Left ventricle myocardium superior (tissue), 1 donor: ENCODE data around the gene INTS1. TPM values are rescaled to one million over a fixed set of nuclear protein-coding genes. Genes with fewer than 3 reads are reported as not detected.

Experiments used
- ATAC-seq: fragments of 200-7000 bp; cut with Tn5 transposase; one replicate; pipeline ENCODE4 v1.9.1; 2020; ENCODE audit warnings: mild to moderate bottlenecking, moderate library complexity
- DNase-seq: peaks from one replicate; pipeline ENCODE4 v3.0.0-alpha.2; 2020
- intact Hi-C: fragments of 100-400 bp; cut with micrococcal nuclease; formaldehyde crosslinking; loops from one replicate; pipeline ENCODE4 v1.11.0; 2022
- total RNA-seq: library from RNA; stranded (reverse); fragmentation: NEBNext Ultra II Directional; extraction: Animal tissue kit (Norgen Biotek cat#: 25700); gene quantifications from one replicate; pipeline ENCODE4 v1.2.1, GENCODE V29; 2021
- donor health status: DM: no; HTN: yes; CAD: no; lungs with severe emphysema.

The INTS1 gene
- total RNA-seq, 1 donor from 2014 or later: 32.0 TPM

GRCh38 chr7:1542841-1543747, 38.9 kb upstream of the INTS1 start:
- intact Hi-C loops: no loop called here
- no peak for DNase-seq
- no peak for ATAC-seq

GRCh38 chr7:1542329-1542728, 38.1 kb upstream of the INTS1 start:
- ATAC-seq (no peak), DNase-seq (no peak)

GRCh38 chr7:1541431-1542162, 37.4 kb upstream of the INTS1 start:
- DNase-seq: no peak
- intact Hi-C loops: no loop called here
- ATAC-seq: no peak

More at GRCh38 chr7:1542329-1542728, 38.1 kb upstream of the INTS1 start:
- intact Hi-C loops: no loop called here

GRCh38 chr7:1540776-1541271, 36.6 kb upstream of the INTS1 start:
- no peak for ATAC-seq
- no peak for DNase-seq
- intact Hi-C loops: no loop called here

GRCh38 chr7:1539882-1540775, 35.9 kb upstream of the INTS1 start:
- ATAC-seq (no peak), DNase-seq (no peak)
- intact Hi-C loops: no loop called here

GRCh38 chr7:1539181-1539881, 35.1 kb upstream of the INTS1 start:
- ATAC-seq (no peak), DNase-seq (no peak)
- intact Hi-C loops: no loop called here

GRCh38 chr7:1538544-1539180, 34.5 kb upstream of the INTS1 start:
- no peak for DNase-seq
- ATAC-seq: peak; percentile 0
- intact Hi-C loops: no loop called here

GRCh38 chr7:1537535-1538412, 33.6 kb upstream of the INTS1 start:
- peak; percentile 53 for ATAC-seq
- intact Hi-C loops: no loop called here

GRCh38 chr7:1536743-1537534, 32.8 kb upstream of the INTS1 start:
- intact Hi-C loops: no loop called here
- ATAC-seq: peak; percentile 85
- DNase-seq: peak; percentile 97

More at GRCh38 chr7:1537535-1538412, 33.6 kb upstream of the INTS1 start:
- peak; percentile 92 for DNase-seq

GRCh38 chr7:1536455-1536742, 32.2 kb upstream of the INTS1 start:
- ATAC-seq (no peak), DNase-seq (no peak)
- intact Hi-C loops: no loop called here

GRCh38 chr7:1535701-1536454, 31.7 kb upstream of the INTS1 start:
- no peak for DNase-seq
- ATAC-seq: no peak
- intact Hi-C loops: no loop called here

- intact Hi-C loops: no loop called here
- DNase-seq (no peak), ATAC-seq (no peak)
These were observed 30.9 kb upstream of the INTS1 start for GRCh38 chr7:1535100-1535458.

GRCh38 chr7:1534330-1535099, 30.3 kb upstream of the INTS1 start:
- DNase-seq: no peak
- no peak for ATAC-seq
- intact Hi-C loops: no loop called here

GRCh38 chr7:1533547-1534329, 29.5 kb upstream of the INTS1 start:
- DNase-seq: peak; percentile 71
- intact Hi-C loops: no loop called here
- ATAC-seq: peak; percentile 14

GRCh38 chr7:1533255-1533546, 29.0 kb upstream of the INTS1 start:
- DNase-seq (no peak), ATAC-seq (no peak)
- intact Hi-C loops: no loop called here
